HG03039 (cell line): Measurements from ENCODE around the gene PDSS2.

Source experiments
- ATAC-seq: cut with Tn5 transposase; IDR thresholded peaks from one replicate; pipeline ENCODE4 v1.9.1; 2021; ENCODE audit warnings: mild to moderate bottlenecking, moderate library complexity; ENCODE audit not compliant: unreplicated experiment

The PDSS2 gene

DNA sequence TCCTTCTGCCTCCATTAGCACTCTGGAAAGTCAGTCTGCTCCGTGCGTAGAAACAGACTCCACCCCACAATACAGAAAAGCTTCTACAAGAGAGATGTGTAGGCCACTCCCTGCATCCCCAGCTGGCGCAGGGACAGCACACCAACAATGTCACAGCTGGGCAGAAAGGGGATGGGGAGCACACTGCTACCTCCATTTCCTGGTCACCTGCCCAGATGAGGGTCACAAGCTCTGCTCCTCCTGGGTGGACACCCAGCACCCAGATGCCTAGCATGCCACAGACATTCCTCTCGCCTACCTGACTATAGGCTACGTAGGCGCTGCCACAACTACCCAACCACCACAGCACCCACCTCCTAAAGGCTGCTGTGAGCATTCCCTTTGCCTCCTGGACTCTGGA is 356.3 kb downstream of the PDSS2 start:
- no peak for ATAC-seq
